Endothelial cell of umbilical vein (primary cell): Measurements from ENCODE around the gene MAGI1.

Source experiments
- CTCF ChIP-seq, 2 donors: IDR thresholded peaks; 1 replicate in 1 of 2; 2 replicates in 1 of 2; pipeline ENCODE4 v1.5.1; 2011; ENCODE audit warnings: low read length in 2 of 2, mild to moderate bottlenecking in 2 of 2, moderate library complexity in 2 of 2, control low read depth in 1 of 2, inconsistent platforms in 1 of 2, low read depth in 1 of 2; ENCODE audit not compliant: insufficient read depth in 1 of 2; ENCODE audit errors: extremely low read depth in 1 of 2
- POLR2A ChIP-seq: IDR thresholded peaks from 2 replicates; pipeline ENCODE4 v1.6.1; 2012; ENCODE audit warnings: low read depth, mild to moderate bottlenecking, control low read depth, low read length

DNA sequence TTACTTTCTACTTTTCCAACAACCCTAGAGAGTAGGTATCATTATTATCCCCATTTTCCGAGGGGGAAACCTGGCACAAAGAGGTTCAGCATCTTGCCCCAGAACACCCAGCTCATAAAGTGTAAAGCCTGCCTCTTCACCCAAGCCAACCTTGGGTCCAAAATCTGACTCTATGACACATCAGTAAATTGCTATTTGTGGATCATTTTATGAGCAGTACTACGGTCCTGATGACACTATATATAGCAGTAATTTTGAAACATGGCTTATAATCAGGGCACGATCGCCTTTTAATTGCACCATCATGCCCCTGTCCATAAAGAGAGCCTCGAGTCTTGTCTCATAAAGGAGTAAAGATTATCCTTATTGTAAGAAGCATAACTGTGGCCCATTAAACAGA, 9.7 kb downstream of the MAGI1 start:
- no peak for TF ChIP-seq CTCF (IDR thresholded peaks at IDR 0.05; ENCODE audit: extremely low read depth in 1 of 2, insufficient read depth in 1 of 2, low read depth in 1 of 2, low read length in 2 of 2)
- no peak for TF ChIP-seq POLR2A
